ENCODE results near the gene CAPRIN2. TPM values are rescaled to one million over a fixed set of nuclear protein-coding genes. Genes with fewer than 3 reads are reported as not detected.

CAPRIN2 gene
- total RNA-seq, 1 donor from 2014 or later = 20.4 TPM

DNA sequence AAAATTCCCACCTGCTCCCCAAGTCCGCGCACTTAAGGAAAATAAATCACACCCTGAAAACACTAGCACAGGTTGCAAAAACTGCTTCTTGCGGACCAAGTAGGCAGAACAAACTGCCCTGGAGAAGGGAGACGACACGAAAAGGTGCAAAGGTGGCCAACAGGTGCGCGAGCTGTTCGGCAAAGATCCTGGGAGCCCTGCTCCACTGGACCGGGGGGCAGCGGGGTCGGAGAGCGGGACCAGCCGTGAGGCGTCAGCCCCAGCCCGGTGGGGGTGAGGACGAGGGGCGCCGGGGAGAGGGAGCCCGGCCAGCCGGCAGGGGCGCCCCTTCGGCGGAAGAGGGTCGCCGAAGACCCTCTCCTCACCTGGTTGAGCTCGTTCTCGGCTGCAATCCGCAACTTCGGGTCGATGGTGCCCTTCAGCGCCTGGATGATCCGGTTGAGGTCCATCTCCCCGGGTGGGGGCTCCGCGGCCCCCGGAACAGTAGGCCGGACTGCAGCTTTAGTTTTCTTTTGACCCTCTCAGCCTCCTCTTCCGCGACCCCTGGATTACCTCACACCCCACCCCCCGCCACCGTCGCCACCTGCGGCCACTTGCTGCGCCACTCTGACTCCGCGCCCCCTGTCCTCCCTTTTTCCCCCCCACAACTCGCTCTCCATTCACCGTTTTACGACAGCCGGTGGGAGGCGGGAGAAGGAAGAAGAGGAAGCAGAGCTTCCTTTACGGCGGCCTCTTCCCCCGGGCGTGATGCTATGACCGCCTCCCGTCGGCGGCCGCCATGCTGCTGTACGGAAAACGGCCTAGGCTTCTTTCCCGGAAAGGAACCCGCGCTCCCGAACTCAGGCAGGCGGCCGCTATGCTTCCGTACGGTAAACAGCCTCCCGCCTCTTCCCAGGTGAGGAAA, 59.3 kb downstream of the CAPRIN2 start, which contains the start of gene IPO8:
TSS of gene IPO8 (minus strand) at position 671 of the 904 bp plus-strand sequence. CDS start at position 449, 222 bp downstream.
- ATAC-seq (peak; percentile 98), DNase-seq (peak; percentile 96)
- Histone ChIP-seq H3K9me3 (no peaks in the 10 kb centered on the region), H3K4me3 (peak within 1 kb of the TSS; percentile 92), H3K27me3 (ENCODE audit: low read depth) (no peaks in the 10 kb centered on the region), H3K4me1 (peaks cover 35% of the 10 kb centered on the region), H3K27ac (peak within 1 kb of the TSS; percentile 84), H3K36me3 (no peaks in the 10 kb centered on the region)
- intact Hi-C loops (cut with DNase I) = no loop called here
- TF ChIP-seq, protein P1, sequence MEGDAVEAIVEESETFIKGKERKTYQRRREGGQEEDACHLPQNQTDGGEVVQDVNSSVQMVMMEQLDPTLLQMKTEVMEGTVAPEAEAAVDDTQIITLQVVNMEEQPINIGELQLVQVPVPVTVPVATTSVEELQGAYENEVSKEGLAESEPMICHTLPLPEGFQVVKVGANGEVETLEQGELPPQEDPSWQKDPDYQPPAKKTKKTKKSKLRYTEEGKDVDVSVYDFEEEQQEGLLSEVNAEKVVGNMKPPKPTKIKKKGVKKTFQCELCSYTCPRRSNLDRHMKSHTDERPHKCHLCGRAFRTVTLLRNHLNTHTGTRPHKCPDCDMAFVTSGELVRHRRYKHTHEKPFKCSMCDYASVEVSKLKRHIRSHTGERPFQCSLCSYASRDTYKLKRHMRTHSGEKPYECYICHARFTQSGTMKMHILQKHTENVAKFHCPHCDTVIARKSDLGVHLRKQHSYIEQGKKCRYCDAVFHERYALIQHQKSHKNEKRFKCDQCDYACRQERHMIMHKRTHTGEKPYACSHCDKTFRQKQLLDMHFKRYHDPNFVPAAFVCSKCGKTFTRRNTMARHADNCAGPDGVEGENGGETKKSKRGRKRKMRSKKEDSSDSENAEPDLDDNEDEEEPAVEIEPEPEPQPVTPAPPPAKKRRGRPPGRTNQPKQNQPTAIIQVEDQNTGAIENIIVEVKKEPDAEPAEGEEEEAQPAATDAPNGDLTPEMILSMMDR (IDR thresholded peaks at IDR 0.05) = peak; percentile 31

DNA sequence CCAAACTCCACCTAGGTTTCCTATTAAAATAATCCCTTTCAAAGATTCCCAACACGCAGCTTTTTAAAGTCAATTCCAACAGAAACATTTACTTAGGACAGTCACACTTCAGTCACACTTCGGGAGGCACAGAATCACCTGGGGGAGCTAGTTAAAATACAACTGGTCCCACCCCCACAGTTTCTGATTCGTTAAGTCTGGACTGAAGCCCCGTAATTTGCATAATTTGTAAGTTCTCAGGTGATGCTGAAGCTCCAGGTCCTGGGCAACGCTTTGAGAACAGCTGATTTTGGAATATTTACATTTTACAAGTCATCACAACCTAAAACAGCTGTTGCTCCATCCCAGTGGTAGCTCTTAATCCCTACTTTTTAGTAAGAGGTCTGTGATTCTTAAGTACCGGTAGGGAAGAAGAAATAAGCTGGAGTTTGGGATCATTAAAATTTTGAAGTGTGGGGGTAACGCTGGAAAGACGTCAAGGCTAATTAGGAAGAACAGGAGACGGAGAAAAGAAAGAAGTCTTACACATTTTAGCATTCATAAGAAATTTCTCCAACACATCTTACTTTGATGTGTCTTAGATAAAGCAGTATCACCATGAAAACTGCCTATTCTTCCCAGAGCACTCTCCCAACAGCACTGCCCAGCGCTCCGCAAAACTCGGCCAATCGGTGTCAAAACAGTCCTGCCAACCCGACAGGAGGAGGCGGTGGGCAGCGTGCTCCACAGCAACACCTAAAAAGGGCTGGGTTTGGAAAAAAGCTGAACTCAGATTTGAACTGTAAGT, 60.1 kb downstream of the CAPRIN2 start:
- peak; percentile 82 to 87 for ATAC-seq
- peak overlapping the region; percentile 84 for H3K27ac ChIP-seq
- peak; percentile 63 for DNase-seq
- peaks cover 35% of the 10 kb centered on the region for H3K4me1 ChIP-seq
- H3K9me3 ChIP-seq = no peaks in the 10 kb centered on the region
- TF ChIP-seq, protein P1 (IDR thresholded peaks at IDR 0.05) = no peak
- intact Hi-C loops (cut with DNase I) = no loop called here
- H3K36me3 ChIP-seq = no peaks in the 10 kb centered on the region
- peak overlapping the region; percentile 92 for H3K4me3 ChIP-seq
- no peaks in the 10 kb centered on the region for H3K27me3 ChIP-seq (ENCODE audit: low read depth)

DNA sequence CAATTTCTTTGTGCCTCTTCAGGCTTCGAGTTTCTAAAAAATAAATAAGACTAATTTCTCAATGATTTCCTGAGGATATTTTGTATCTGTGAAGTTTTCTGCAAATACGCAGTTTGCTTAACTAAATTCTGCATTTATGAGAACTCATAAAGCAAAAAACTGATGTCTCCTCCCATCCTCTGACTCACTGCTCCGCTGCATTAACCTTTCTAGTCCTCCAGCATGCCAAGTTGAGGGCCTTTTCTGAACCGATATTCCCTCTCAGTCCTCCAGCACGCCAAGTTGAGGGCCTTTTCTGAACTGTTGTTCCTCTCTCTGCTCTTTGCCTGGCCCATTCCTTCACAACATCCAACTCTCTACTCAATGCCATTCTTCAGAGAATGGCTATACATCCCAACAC, 62.3 kb downstream of the CAPRIN2 start:
- DNase-seq (no peak), ATAC-seq (no peak)
- TF ChIP-seq, protein P1 (IDR thresholded peaks at IDR 0.05) = no peak
- Histone ChIP-seq H3K36me3 (no peaks in the 10 kb centered on the region), H3K4me3 (no peak overlapping the region), H3K27me3 (ENCODE audit: low read depth) (no peaks in the 10 kb centered on the region), H3K4me1 (peaks cover 35% of the 10 kb centered on the region), H3K27ac (no peak overlapping the region), H3K9me3 (no peaks in the 10 kb centered on the region)
- intact Hi-C loops (cut with DNase I) = no loop called here

DNA sequence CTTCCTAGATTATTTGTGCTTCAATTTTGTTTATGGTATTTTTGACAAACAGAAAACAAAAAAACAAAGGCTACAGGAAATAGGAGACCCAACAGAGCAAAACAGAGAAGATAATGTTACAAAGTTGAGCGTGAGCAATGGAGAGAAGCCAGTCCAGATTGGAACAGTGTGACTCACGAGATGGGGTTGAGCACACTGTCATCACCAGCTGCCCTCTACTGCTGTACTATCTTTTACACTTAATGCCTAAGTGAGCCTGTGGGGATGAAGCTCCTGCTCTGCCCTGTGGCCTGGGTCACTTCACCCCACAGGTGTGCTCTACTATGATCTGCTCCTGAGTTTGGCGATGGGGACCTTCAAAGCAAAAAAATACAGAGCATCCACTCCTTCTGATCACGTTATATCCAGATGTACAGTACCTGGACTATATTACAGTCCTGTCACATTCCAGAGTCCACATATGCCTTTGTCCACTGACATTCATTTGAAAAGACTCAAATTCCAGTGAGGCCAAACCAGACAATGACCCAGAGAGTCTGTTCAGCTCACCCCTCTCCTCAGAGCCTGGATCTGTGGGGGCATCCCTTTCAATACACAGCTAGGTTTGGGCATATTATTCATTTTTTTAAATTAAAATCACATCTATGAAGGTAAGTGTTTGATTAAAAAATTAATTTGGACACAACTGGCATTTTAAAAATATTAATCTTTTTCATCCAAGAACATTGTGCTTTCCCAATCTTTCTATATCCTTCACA, 63.5 kb downstream of the CAPRIN2 start:
- Histone ChIP-seq H3K36me3 (no peaks in the 10 kb centered on the region), H3K4me3 (no peak overlapping the region), H3K27ac (no peak overlapping the region), H3K9me3 (no peaks in the 10 kb centered on the region), H3K4me1 (peaks cover 35% of the 10 kb centered on the region), H3K27me3 (ENCODE audit: low read depth) (no peaks in the 10 kb centered on the region)
- TF ChIP-seq, protein P1 (IDR thresholded peaks at IDR 0.05) = no peak
- intact Hi-C loops (cut with DNase I) = no loop called here
- ATAC-seq = no peak
- no peak for DNase-seq
